Stimulated activated naive CD8-positive, alpha-beta T cell treated with anti-CD3 and anti-CD28 coated beads, Interleukin-15, amount 100 ng/mL, for 72 hours (primary cell): Measurements from ENCODE around the gene C2orf80.

Experiments
- ATAC-seq: fragments of 150-1000 bp; cut with Tn5 transposase; 2 replicates; pipeline ENCODE4 v1.10.0; 2021; ENCODE audit warnings: mild to moderate bottlenecking, moderate library complexity
- DNase-seq, 2 donors: peaks; one replicate each; pipeline ENCODE4 v3.0.0; 2021 to 2022
- H3K27ac Mint-ChIP-seq, 2 donors: one replicate each; pipeline ENCODE4 v1.8.0; 2022; ENCODE audit warnings: mild to moderate bottlenecking in 2 of 2, mixed read lengths in 2 of 2, moderate library complexity in 2 of 2
- H3K27me3 Mint-ChIP-seq: one replicate; pipeline ENCODE4 v1.8.0; 2022; ENCODE audit warnings: mixed read lengths
- H3K4me1 Mint-ChIP-seq: one replicate; pipeline ENCODE4 v1.8.0; 2022; ENCODE audit warnings: mild to moderate bottlenecking, mixed read lengths
- H3K4me3 Mint-ChIP-seq, 2 donors: one replicate each; pipeline ENCODE4 v1.8.0; 2022; ENCODE audit warnings: mild to moderate bottlenecking in 2 of 2, mixed read lengths in 2 of 2, moderate library complexity in 1 of 2
- H3K9me3 Mint-ChIP-seq, 2 donors: one replicate each; pipeline ENCODE4 v1.8.0; 2022; ENCODE audit warnings: mixed read lengths in 2 of 2

Gene C2orf80

GRCh38 chr2:208189069-208189809, 591 bp downstream of the C2orf80 start:
- ATAC-seq = no peak
- peaks cover 13% of the 10 kb centered on the region for H3K27me3 Mint-ChIP-seq
- no peak for DNase-seq
- H3K27ac Mint-ChIP-seq = no peak overlapping the region
- H3K4me3 Mint-ChIP-seq = no peak overlapping the region
- H3K9me3 Mint-ChIP-seq = no peaks in the 10 kb centered on the region
- H3K4me1 Mint-ChIP-seq = no peaks in the 10 kb centered on the region

- Mint-ChIP-seq H3K27ac (no peak overlapping the region), H3K9me3 (no peaks in the 10 kb centered on the region), H3K4me3 (no peak overlapping the region), H3K27me3 (peaks cover 31% of the 10 kb centered on the region), H3K4me1 (no peaks in the 10 kb centered on the region)
- DNase-seq (no peak), ATAC-seq (no peak)
Observed at GRCh38 chr2:208186893-208187292, 2.9 kb downstream of the C2orf80 start.

GRCh38 chr2:208186465-208186864, 3.4 kb downstream of the C2orf80 start:
- Mint-ChIP-seq H3K9me3 (no peaks in the 10 kb centered on the region), H3K4me3 (no peak overlapping the region), H3K27me3 (peaks cover 31% of the 10 kb centered on the region), H3K27ac (no peak overlapping the region), H3K4me1 (no peaks in the 10 kb centered on the region)
- ATAC-seq = no peak
- no peak for DNase-seq

- Mint-ChIP-seq H3K27ac (no peak overlapping the region), H3K4me1 (no peaks in the 10 kb centered on the region), H3K9me3 (no peaks in the 10 kb centered on the region), H3K4me3 (no peak overlapping the region), H3K27me3 (peaks cover 31% of the 10 kb centered on the region)
- DNase-seq = no peak
- ATAC-seq = no peak
Observed at GRCh38 chr2:208183972-208184705, 5.7 kb downstream of the C2orf80 start.

GRCh38 chr2:208183526-208183925, 6.3 kb downstream of the C2orf80 start:
- H3K4me3 Mint-ChIP-seq = no peak overlapping the region
- no peak for DNase-seq
- H3K4me1 Mint-ChIP-seq = no peaks in the 10 kb centered on the region
- peaks cover 31% of the 10 kb centered on the region for H3K27me3 Mint-ChIP-seq
- peak overlapping the region in 1 of 2 donors; percentile 75 for H3K27ac Mint-ChIP-seq
- no peaks in the 10 kb centered on the region for H3K9me3 Mint-ChIP-seq
- no peak for ATAC-seq

GRCh38 chr2:208182835-208183234, 7.0 kb downstream of the C2orf80 start:
- no peak for ATAC-seq
- Mint-ChIP-seq H3K4me1 (no peaks in the 10 kb centered on the region), H3K27me3 (peaks cover 31% of the 10 kb centered on the region), H3K4me3 (no peak overlapping the region), H3K27ac (no peak overlapping the region), H3K9me3 (no peaks in the 10 kb centered on the region)
- DNase-seq = no peak

GRCh38 chr2:208179028-208179609, 10.7 kb downstream of the C2orf80 start:
- DNase-seq = no peak
- H3K9me3 Mint-ChIP-seq = no peaks in the 10 kb centered on the region
- no peaks in the 10 kb centered on the region for H3K4me1 Mint-ChIP-seq

GRCh38 chr2:208175840-208176153, 14.0 kb downstream of the C2orf80 start:
- no peak for DNase-seq
- no peaks in the 10 kb centered on the region for H3K9me3 Mint-ChIP-seq
- peaks cover 6% of the 10 kb centered on the region for H3K4me1 Mint-ChIP-seq
- H3K27ac Mint-ChIP-seq = no peak overlapping the region
- peaks cover 17% of the 10 kb centered on the region for H3K27me3 Mint-ChIP-seq
- no peak overlapping the region for H3K4me3 Mint-ChIP-seq
- ATAC-seq = no peak

More at GRCh38 chr2:208179028-208179609, 10.7 kb downstream of the C2orf80 start:
- no peak overlapping the region for H3K27ac Mint-ChIP-seq
- no peak for ATAC-seq
- H3K4me3 Mint-ChIP-seq = no peak overlapping the region
- H3K27me3 Mint-ChIP-seq = peaks cover 20% of the 10 kb centered on the region

- ATAC-seq (peak; percentile 94), DNase-seq (peak; percentile 51 to 54)
- H3K4me1 Mint-ChIP-seq = peaks cover 6% of the 10 kb centered on the region
Observed at GRCh38 chr2:208175069-208175839, 14.6 kb downstream of the C2orf80 start.

GRCh38 chr2:208174144-208174543, 15.7 kb downstream of the C2orf80 start:
- Mint-ChIP-seq H3K27me3 (peaks cover 26% of the 10 kb centered on the region), H3K9me3 (no peaks in the 10 kb centered on the region), H3K4me3 (no peak overlapping the region), H3K4me1 (peaks cover 6% of the 10 kb centered on the region), H3K27ac (peak overlapping the region in 1 of 2 donors; percentile 37)
- no peak for DNase-seq
- ATAC-seq = no peak

More at GRCh38 chr2:208175069-208175839, 14.6 kb downstream of the C2orf80 start:
- peaks cover 20% of the 10 kb centered on the region for H3K27me3 Mint-ChIP-seq
- H3K27ac Mint-ChIP-seq = no peak overlapping the region
- H3K9me3 Mint-ChIP-seq = no peaks in the 10 kb centered on the region
- no peak overlapping the region for H3K4me3 Mint-ChIP-seq

GRCh38 chr2:208172125-208172524, 17.7 kb downstream of the C2orf80 start:
- no peak for ATAC-seq

GRCh38 chr2:208164951-208165755, 24.7 kb downstream of the C2orf80 start:
- Mint-ChIP-seq H3K4me3 (no peak overlapping the region), H3K9me3 (no peaks in the 10 kb centered on the region), H3K27ac (no peak overlapping the region), H3K4me1 (no peaks in the 10 kb centered on the region), H3K27me3 (peaks cover 14% of the 10 kb centered on the region)
- ATAC-seq = no peak
- no peak for DNase-seq

More at GRCh38 chr2:208172125-208172524, 17.7 kb downstream of the C2orf80 start:
- Mint-ChIP-seq H3K27ac (no peak overlapping the region), H3K9me3 (no peaks in the 10 kb centered on the region), H3K27me3 (peaks cover 26% of the 10 kb centered on the region), H3K4me3 (no peak overlapping the region), H3K4me1 (peaks cover 6% of the 10 kb centered on the region)
- no peak for DNase-seq

GRCh38 chr2:208163489-208163888, 26.3 kb downstream of the C2orf80 start, which contains the start of gene CRYGA:
Gene CRYGA, minus strand, starts transcription at chr2:208163589. Its CDS starts 33 bp downstream, at chr2:208163556.
- peaks cover 9% of the 10 kb centered on the region for H3K27me3 Mint-ChIP-seq
- no peak within 1 kb of the TSS for H3K27ac Mint-ChIP-seq
- DNase-seq = no peak
- ATAC-seq = no peak
- H3K4me1 Mint-ChIP-seq = no peaks in the 10 kb centered on the region
- no peak within 1 kb of the TSS for H3K4me3 Mint-ChIP-seq
- no peaks in the 10 kb centered on the region for H3K9me3 Mint-ChIP-seq

GRCh38 chr2:208156439-208156838, 33.4 kb downstream of the C2orf80 start:
- no peaks in the 10 kb centered on the region for H3K4me1 Mint-ChIP-seq
- no peak overlapping the region for H3K27ac Mint-ChIP-seq
- no peak overlapping the region for H3K4me3 Mint-ChIP-seq
- ATAC-seq (no peak), DNase-seq (no peak)
- H3K27me3 Mint-ChIP-seq = no peaks in the 10 kb centered on the region
- H3K9me3 Mint-ChIP-seq = peaks cover 0 to 2% of the 10 kb centered on the region in 2 donors

GRCh38 chr2:208153156-208153555, 36.7 kb downstream of the C2orf80 start:
- no peaks in the 10 kb centered on the region for H3K27me3 Mint-ChIP-seq
- no peaks in the 10 kb centered on the region for H3K4me1 Mint-ChIP-seq
- ATAC-seq = no peak
- H3K9me3 Mint-ChIP-seq = peaks cover 0 to 13% of the 10 kb centered on the region in 2 donors
- no peak overlapping the region for H3K4me3 Mint-ChIP-seq
- H3K27ac Mint-ChIP-seq = no peak overlapping the region
- no peak for DNase-seq
